GM18519 (cell line): ENCODE measurements around the gene DTX3.

ENCODE experiments used
- ATAC-seq: cut with Tn5 transposase; IDR thresholded peaks from one replicate; pipeline ENCODE4 v1.9.1; 2021; ENCODE audit warnings: mild to moderate bottlenecking, moderate library complexity; ENCODE audit not compliant: unreplicated experiment, low FRiP score

The DTX3 gene

GRCh38 chr12:57605811-57606311, 1.2 kb downstream of the DTX3 start:
- no peak for ATAC-seq

- ATAC-seq = no peak
These were observed 1.8 kb downstream of the DTX3 start for GRCh38 chr12:57606399-57606798.

GRCh38 chr12:57606821-57607220, 2.2 kb downstream of the DTX3 start:
- no peak for ATAC-seq

GRCh38 chr12:57607958-57608663, 3.5 kb downstream of the DTX3 start:
- no peak for ATAC-seq

GRCh38 chr12:57609101-57609780, 4.6 kb downstream of the DTX3 start:
- ATAC-seq = no peak

- no peak for ATAC-seq
These were observed 5.3 kb downstream of the DTX3 start for GRCh38 chr12:57609781-57610553.

- ATAC-seq = no peak
These were observed 6.0 kb downstream of the DTX3 start for GRCh38 chr12:57610554-57611107.

GRCh38 chr12:57611108-57611826, 6.6 kb downstream of the DTX3 start, which contains the start of gene ARHGEF25:
Gene ARHGEF25, plus strand, starts transcription at chr12:57611435. Its CDS starts 460 bp downstream, at chr12:57611895.
- ATAC-seq = no peak

GRCh38 chr12:57611827-57612710, 7.4 kb downstream of the DTX3 start:
- no peak for ATAC-seq

GRCh38 chr12:57612711-57613426, 8.2 kb downstream of the DTX3 start:
- ATAC-seq = no peak

GRCh38 chr12:57613427-57614109, 8.9 kb downstream of the DTX3 start:
- no peak for ATAC-seq

GRCh38 chr12:57614178-57614947, 9.7 kb downstream of the DTX3 start:
- ATAC-seq = peak; percentile 41

- no peak for ATAC-seq
These were observed 10.4 kb downstream of the DTX3 start for GRCh38 chr12:57614948-57615500.

- ATAC-seq = no peak
These were observed 11.0 kb downstream of the DTX3 start for GRCh38 chr12:57615637-57616036.

- no peak for ATAC-seq
These were observed 11.9 kb downstream of the DTX3 start for GRCh38 chr12:57616383-57617101.

GRCh38 chr12:57617942-57618341, 13.3 kb downstream of the DTX3 start:
- no peak for ATAC-seq
